ENCODE data around the gene SMAP1. TPM values are rescaled to one million over a fixed set of nuclear protein-coding genes. Genes with fewer than 3 reads are reported as not detected.

The SMAP1 gene
- total RNA-seq, 2 donors from 2014 or later, result 36.6 to 49.4 TPM

DNA sequence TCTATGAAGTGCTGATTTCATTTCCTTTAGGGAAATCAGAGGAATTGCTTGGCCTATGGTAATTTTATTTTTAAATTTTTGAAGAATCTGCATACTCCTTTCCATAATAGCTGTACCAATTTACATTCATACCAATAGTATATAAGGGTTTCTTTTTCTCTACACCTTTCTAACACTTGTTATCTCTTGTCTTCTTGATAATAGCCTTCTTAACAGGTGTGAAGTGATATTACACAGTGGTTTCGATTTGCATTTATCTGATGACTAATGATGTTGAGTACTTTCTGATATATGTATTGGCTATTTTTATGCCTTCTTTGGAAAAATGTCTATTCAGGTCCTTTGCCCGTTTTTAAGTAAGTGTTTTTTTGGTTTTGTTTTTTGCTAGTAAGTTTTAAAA lies 40.8 kb downstream of the SMAP1 start:
- Mint-ChIP-seq H3K4me3 (no peak overlapping the region), H3K36me3 (ENCODE audit: low read depth) (peaks cover 2% of the 10 kb centered on the region), H3K4me1 (peaks cover 11% of the 10 kb centered on the region), H3K27me3 (ENCODE audit: insufficient read depth) (peaks cover 2% of the 10 kb centered on the region), H3K9me3 (peaks cover 6% of the 10 kb centered on the region), H3K27ac (no peak overlapping the region)
- WGBS, 2 experiments (ENCODE audit: insufficient coverage in 1 of 2, insufficient read length in 1 of 2), result 83 to 85% methylated on average over 1 to 2 of the region's 2 CpGs
- Histone ChIP-seq H3K4me1 (ENCODE audit: control insufficient read depth, insufficient read depth, low read length) (no peaks in the 10 kb centered on the region), H3K9ac (ENCODE audit: extremely low read depth, low read length, poor library complexity, severe bottlenecking) (no peak overlapping the region), H3K4me3 (ENCODE audit: low read length) (no peak overlapping the region), H3K9me3 (ENCODE audit: control insufficient read depth, low read length) (peaks cover 6% of the 10 kb centered on the region), H3K27ac (ENCODE audit: low read depth, low read length) (no peak overlapping the region), H3K27me3 (ENCODE audit: control insufficient read depth, insufficient read depth, low read length, poor library complexity, severe bottlenecking) (no peaks in the 10 kb centered on the region), H3K36me3 (ENCODE audit: control insufficient read depth, insufficient read depth, low read length) (no peaks in the 10 kb centered on the region)
- TF ChIP-seq, protein P1, sequence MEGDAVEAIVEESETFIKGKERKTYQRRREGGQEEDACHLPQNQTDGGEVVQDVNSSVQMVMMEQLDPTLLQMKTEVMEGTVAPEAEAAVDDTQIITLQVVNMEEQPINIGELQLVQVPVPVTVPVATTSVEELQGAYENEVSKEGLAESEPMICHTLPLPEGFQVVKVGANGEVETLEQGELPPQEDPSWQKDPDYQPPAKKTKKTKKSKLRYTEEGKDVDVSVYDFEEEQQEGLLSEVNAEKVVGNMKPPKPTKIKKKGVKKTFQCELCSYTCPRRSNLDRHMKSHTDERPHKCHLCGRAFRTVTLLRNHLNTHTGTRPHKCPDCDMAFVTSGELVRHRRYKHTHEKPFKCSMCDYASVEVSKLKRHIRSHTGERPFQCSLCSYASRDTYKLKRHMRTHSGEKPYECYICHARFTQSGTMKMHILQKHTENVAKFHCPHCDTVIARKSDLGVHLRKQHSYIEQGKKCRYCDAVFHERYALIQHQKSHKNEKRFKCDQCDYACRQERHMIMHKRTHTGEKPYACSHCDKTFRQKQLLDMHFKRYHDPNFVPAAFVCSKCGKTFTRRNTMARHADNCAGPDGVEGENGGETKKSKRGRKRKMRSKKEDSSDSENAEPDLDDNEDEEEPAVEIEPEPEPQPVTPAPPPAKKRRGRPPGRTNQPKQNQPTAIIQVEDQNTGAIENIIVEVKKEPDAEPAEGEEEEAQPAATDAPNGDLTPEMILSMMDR (conservative IDR thresholded peaks at IDR 0.05), result no peak
- DNase-seq, result no peak

DNA sequence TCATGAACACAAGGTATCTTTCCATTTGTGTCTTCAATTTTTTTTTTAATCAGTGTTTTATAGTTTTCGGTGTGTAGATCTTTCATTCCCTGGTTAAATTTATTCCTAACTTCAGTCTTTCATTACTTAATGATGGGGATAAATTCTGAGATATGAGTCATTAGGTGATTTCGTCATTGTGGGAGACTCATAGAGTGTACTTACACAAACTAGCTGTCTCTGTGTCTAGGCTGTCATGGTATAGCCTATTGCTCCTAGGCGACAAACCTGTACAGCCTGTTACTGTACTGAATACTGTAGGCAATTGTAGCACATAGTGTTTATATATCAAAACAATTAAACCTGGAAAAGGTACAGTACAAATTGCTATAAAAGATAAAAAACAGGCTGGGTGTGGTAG lies 42.1 kb downstream of the SMAP1 start:
- Histone ChIP-seq H3K36me3 (ENCODE audit: control insufficient read depth, insufficient read depth, low read length) (no peaks in the 10 kb centered on the region), H3K9me3 (ENCODE audit: control insufficient read depth, low read length) (peaks cover 20% of the 10 kb centered on the region), H3K9ac (ENCODE audit: extremely low read depth, low read length, poor library complexity, severe bottlenecking) (no peak overlapping the region), H3K4me3 (ENCODE audit: low read length) (no peak overlapping the region), H3K27me3 (ENCODE audit: control insufficient read depth, insufficient read depth, low read length, poor library complexity, severe bottlenecking) (no peaks in the 10 kb centered on the region), H3K4me1 (ENCODE audit: control insufficient read depth, insufficient read depth, low read length) (no peaks in the 10 kb centered on the region), H3K27ac (ENCODE audit: low read depth, low read length) (no peak overlapping the region)
- H3K27me3 Mint-ChIP-seq (ENCODE audit: insufficient read depth), result peaks cover 2% of the 10 kb centered on the region
- 100% methylated on average over 3 of the region's 3 CpGs; no CpG with 5 or more reads in 1 of the 2 experiments for WGBS, 2 experiments (ENCODE audit: insufficient coverage in 1 of 2, insufficient read length in 1 of 2)
- no peak overlapping the region for H3K27ac Mint-ChIP-seq
- H3K36me3 Mint-ChIP-seq (ENCODE audit: low read depth), result peaks cover 6% of the 10 kb centered on the region
- peaks cover 18% of the 10 kb centered on the region for H3K9me3 Mint-ChIP-seq
- H3K4me1 Mint-ChIP-seq, result peaks cover 11% of the 10 kb centered on the region
- H3K4me3 Mint-ChIP-seq, result no peak overlapping the region
- TF ChIP-seq, protein P1 (conservative IDR thresholded peaks at IDR 0.05), result no peak
- DNase-seq, result no peak

DNA sequence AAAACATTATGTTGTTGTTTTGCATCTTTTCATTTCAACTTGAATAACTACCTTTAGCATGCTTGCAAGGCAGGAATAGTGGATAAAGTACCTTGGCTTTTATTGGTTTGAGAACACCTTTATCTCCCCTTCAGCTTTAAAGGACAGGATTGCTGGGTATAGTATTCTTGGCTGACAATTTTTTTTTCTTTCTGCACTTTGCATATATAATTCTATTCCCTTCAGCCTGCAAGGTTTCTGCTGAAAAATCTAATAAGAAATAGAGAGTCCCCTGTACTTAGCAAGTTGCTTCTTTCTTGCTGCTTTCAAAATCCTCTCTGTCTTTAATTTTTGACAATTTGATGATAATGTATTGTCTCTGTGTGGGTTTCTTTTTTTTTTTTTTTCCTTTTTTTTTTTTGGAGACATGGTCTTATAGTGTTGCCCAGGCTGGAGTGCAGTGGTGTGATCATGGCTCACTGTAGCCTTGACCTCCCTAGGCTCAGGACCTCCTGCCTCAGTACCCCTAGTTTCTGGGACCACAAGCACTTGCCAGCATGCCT lies 47.1 kb downstream of the SMAP1 start:
- peaks cover 4% of the 10 kb centered on the region for H3K36me3 ChIP-seq (ENCODE audit: control insufficient read depth, insufficient read depth, low read length)
- Mint-ChIP-seq H3K9me3 (peaks cover 28% of the 10 kb centered on the region), H3K4me3 (no peak overlapping the region), H3K4me1 (peaks cover 2% of the 10 kb centered on the region), H3K27me3 (ENCODE audit: insufficient read depth) (no peaks in the 10 kb centered on the region), H3K36me3 (ENCODE audit: low read depth) (peaks cover 11% of the 10 kb centered on the region), H3K27ac (no peak overlapping the region)
- no peaks in the 10 kb centered on the region for H3K27me3 ChIP-seq (ENCODE audit: control insufficient read depth, insufficient read depth, low read length, poor library complexity, severe bottlenecking)
- H3K4me3 ChIP-seq (ENCODE audit: low read length), result no peak overlapping the region
- H3K9ac ChIP-seq (ENCODE audit: extremely low read depth, low read length, poor library complexity, severe bottlenecking), result no peak overlapping the region
- no peaks in the 10 kb centered on the region for H3K4me1 ChIP-seq (ENCODE audit: control insufficient read depth, insufficient read depth, low read length)
- H3K27ac ChIP-seq (ENCODE audit: low read depth, low read length), result no peak overlapping the region
- DNase-seq, result no peak
- TF ChIP-seq, protein P1 (conservative IDR thresholded peaks at IDR 0.05), result no peak
- peaks cover 48% of the 10 kb centered on the region for H3K9me3 ChIP-seq (ENCODE audit: control insufficient read depth, low read length)

Measured in endodermal cell (in vitro differentiated cells).